Measurements from ENCODE around the gene CNN2.

- TF ChIP-seq CTCF (IDR thresholded peaks at IDR 0.05) = no peak
- no peak for TF ChIP-seq POLR2A (IDR thresholded peaks at IDR 0.05)
Observed at GRCh38 chr19:1065606-1066109, 39.2 kb downstream of the CNN2 start.

Measured in vagina (tissue), 2 donors.